Tibial nerve (tissue), 4 donors: ENCODE results near the gene BLCAP.

ENCODE experiments used
- CTCF ChIP-seq, 5 experiments: fragments of 200-600 bp in 3 of 5; fragments of 450-650 bp in 2 of 5; sonication (generic) in 3 of 5; IDR thresholded peaks; one replicate each; pipeline ENCODE4 v1.5.1; 2016 to 2019; ENCODE audit warnings: antibody characterized with exemption in 5 of 5, mild to moderate bottlenecking in 3 of 5, moderate library complexity in 2 of 5
- EP300 ChIP-seq, 2 donors: sonication (generic); formaldehyde crosslinking; IDR thresholded peaks; one replicate each; pipeline ENCODE4 v1.6.1; 2017; ENCODE audit warnings: antibody characterized with exemption in 2 of 2, mild to moderate bottlenecking in 1 of 2

- TF ChIP-seq CTCF (IDR thresholded peaks at IDR 0.05): no peak
- TF ChIP-seq EP300 (IDR thresholded peaks at IDR 0.05): no peak
Observed at GRCh38 chr20:37506152-37506725, 21.4 kb downstream of the BLCAP start.
